Common myeloid progenitor, CD34-positive (primary cell): ENCODE measurements around the gene ZCCHC7.

Source experiments
- CTCF ChIA-PET: fragments of 350-600 bp; sonication (Branson Sonifier 250); formaldehyde crosslinking; loops from one replicate; lab custom pipeline; 2021; ENCODE audit warnings: antibody characterized with exemption; lab: Charles Lee
- POLR2A ChIA-PET: fragments of 350-600 bp; sonication (Branson Sonifier 250); formaldehyde crosslinking; loops from one replicate; lab custom pipeline; 2021; ENCODE audit warnings: antibody characterized with exemption; lab: Charles Lee
- DNase-seq, 3 donors: peaks; one replicate each; pipeline versions ENCODE4 v3.0.0 to v3.0.0-alpha.2; 2013
- H3K27ac ChIP-seq, 2 experiments: 1 replicate in 1 of 2; 2 replicates in 1 of 2; pipeline ENCODE4 v1.7.0; 2013; ENCODE audit warnings: inconsistent platforms in 2 of 2, low read length in 2 of 2, mild to moderate bottlenecking in 2 of 2, low read depth in 1 of 2, moderate library complexity in 1 of 2; ENCODE audit not compliant: severe bottlenecking in 2 of 2, insufficient read depth in 1 of 2, poor library complexity in 1 of 2
- H3K27me3 ChIP-seq, 5 experiments: replicated peaks in 2 of 5; 1 replicate in 3 of 5; 2 replicates in 2 of 5; pipeline versions ENCODE4 v1.6.1 to v1.7.0; 2013; ENCODE audit warnings: low read length in 4 of 5, mild to moderate bottlenecking in 2 of 5, moderate library complexity in 2 of 5, inconsistent platforms in 1 of 5; ENCODE audit not compliant: insufficient read depth in 5 of 5, control insufficient read depth in 4 of 5
- H3K36me3 ChIP-seq, 4 experiments: 1 replicate in 2 of 4; 2 replicates in 2 of 4; pipeline versions ENCODE4 v1.6.1 to v1.7.0; 2013; ENCODE audit warnings: low read length in 3 of 4, control low read depth in 1 of 4, mild to moderate bottlenecking in 1 of 4; ENCODE audit not compliant: control insufficient read depth in 4 of 4, insufficient read depth in 4 of 4
- H3K4me1 ChIP-seq, 4 experiments: 1 replicate in 3 of 4; 2 replicates in 1 of 4; pipeline versions ENCODE4 v1.6.1 to v1.7.1; 2013; ENCODE audit warnings: low read length in 3 of 4, mild to moderate bottlenecking in 3 of 4, control low read depth in 1 of 4, inconsistent platforms in 1 of 4, moderate library complexity in 1 of 4; ENCODE audit not compliant: control insufficient read depth in 4 of 4, insufficient read depth in 4 of 4; ENCODE audit errors: control extremely low read depth in 1 of 4
- H3K4me3 ChIP-seq, 7 experiments: 1 replicate in 4 of 7; 2 replicates in 3 of 7; pipeline versions ENCODE4 v1.5.1 to v1.7.0; 2013; ENCODE audit warnings: mild to moderate bottlenecking in 7 of 7, low read length in 6 of 7, moderate library complexity in 6 of 7, inconsistent platforms in 2 of 7, low read depth in 2 of 7, control low read depth in 1 of 7; ENCODE audit not compliant: insufficient read depth in 4 of 7, control insufficient read depth in 1 of 7; ENCODE audit errors: extremely low read depth in 1 of 7
- H3K9me3 ChIP-seq, 5 experiments: 1 replicate in 4 of 5; 2 replicates in 1 of 5; pipeline versions ENCODE4 v1.6.1 to v1.7.1; 2013; ENCODE audit warnings: low read length in 4 of 5, mild to moderate bottlenecking in 2 of 5, inconsistent platforms in 1 of 5, low read depth in 1 of 5, moderate library complexity in 1 of 5; ENCODE audit not compliant: control insufficient read depth in 4 of 5, insufficient read depth in 2 of 5; ENCODE audit errors: control extremely low read depth in 1 of 5
- WGBS: methylation state at CpG from one replicate; pipeline ENCODE4 v1.1.5; 2013; ENCODE audit not compliant: insufficient coverage; 5-methylcytosine and 5-hydroxymethylcytosine counted together

ZCCHC7 gene

GRCh38 chr9:37372839-37373238, 252.5 kb downstream of the ZCCHC7 start:
- Histone ChIP-seq H3K36me3 (no peaks in the 10 kb centered on the region), H3K9me3 (no peaks in the 10 kb centered on the region), H3K27me3 (no peaks in the 10 kb centered on the region), H3K27ac (no peak overlapping the region), H3K4me1 (peaks cover 0 to 4% (median 3%) of the 10 kb centered on the region in 4 experiments), H3K4me3 (no peak overlapping the region)
- ChIA-PET POLR2A (no interaction called here), CTCF (interaction anchor here (1.3 kb wide), 1 partner anchor 50 kb away, joined by 3 read pairs; no protein-coding TSS in a partner anchor)
- no peak for DNase-seq
- 100% methylated on average over 1 of the region's 3 CpGs for WGBS

GRCh38 chr9:37373621-37374020, 253.2 kb downstream of the ZCCHC7 start:
- WGBS: no CpG with 5 or more reads among the region's 1 CpG
- no peak for DNase-seq
- Histone ChIP-seq H3K27me3 (no peaks in the 10 kb centered on the region), H3K4me1 (peaks cover 0 to 4% (median 3%) of the 10 kb centered on the region in 4 experiments), H3K4me3 (no peak overlapping the region), H3K9me3 (no peaks in the 10 kb centered on the region), H3K36me3 (no peaks in the 10 kb centered on the region), H3K27ac (no peak overlapping the region)
- ChIA-PET CTCF (interaction anchor here (1.2 kb wide), 1 partner anchor 13 kb away, joined by 3 read pairs; no protein-coding TSS in a partner anchor), POLR2A (no interaction called here)

- H3K4me1 ChIP-seq: peaks cover 0 to 4% (median 3%) of the 10 kb centered on the region in 4 experiments
- H3K36me3 ChIP-seq: no peaks in the 10 kb centered on the region
- no peaks in the 10 kb centered on the region for H3K9me3 ChIP-seq
- POLR2A ChIA-PET: no interaction called here
- no peak overlapping the region for H3K4me3 ChIP-seq
- H3K27me3 ChIP-seq: no peaks in the 10 kb centered on the region
- CTCF ChIA-PET: no interaction called here
- WGBS: 100% methylated on average over 3 of the region's 6 CpGs
- H3K27ac ChIP-seq: no peak overlapping the region
- DNase-seq: peak; percentile 4 to 43 (median 25)
Measured at GRCh38 chr9:37374892-37375291, 254.5 kb downstream of the ZCCHC7 start.

GRCh38 chr9:37377688-37378612, 257.6 kb downstream of the ZCCHC7 start:
- Histone ChIP-seq H3K4me3 (no peak overlapping the region), H3K36me3 (no peaks in the 10 kb centered on the region), H3K9me3 (no peaks in the 10 kb centered on the region), H3K4me1 (no peaks in the 10 kb centered on the region), H3K27me3 (peaks cover 0 to 2% (median 0%) of the 10 kb centered on the region in 5 experiments), H3K27ac (no peak overlapping the region)
- CTCF ChIA-PET: interaction anchor here (1.1 to 1.3 kb wide), 2 partner anchors 9 to 10 kb away, joined by 3 to 4 read pairs; no protein-coding TSS in a partner anchor
- DNase-seq: no peak
- 93% methylated on average over 9 of the region's 13 CpGs for WGBS
- POLR2A ChIA-PET: no interaction called here

- WGBS: 98% methylated on average over 16 of the region's 19 CpGs
- Histone ChIP-seq H3K4me1 (no peaks in the 10 kb centered on the region), H3K36me3 (no peaks in the 10 kb centered on the region), H3K9me3 (no peaks in the 10 kb centered on the region), H3K27ac (no peak overlapping the region), H3K27me3 (peaks cover 0 to 2% (median 0%) of the 10 kb centered on the region in 5 experiments), H3K4me3 (no peak overlapping the region)
- no peak for DNase-seq
- ChIA-PET CTCF (no interaction called here), POLR2A (no interaction called here)
Measured at GRCh38 chr9:37378613-37379004, 258.2 kb downstream of the ZCCHC7 start.

GRCh38 chr9:37379835-37380234, 259.5 kb downstream of the ZCCHC7 start:
- H3K36me3 ChIP-seq: no peaks in the 10 kb centered on the region
- H3K27me3 ChIP-seq: peaks cover 0 to 2% (median 0%) of the 10 kb centered on the region in 5 experiments
- ChIA-PET POLR2A (no interaction called here), CTCF (no interaction called here)
- no peaks in the 10 kb centered on the region for H3K4me1 ChIP-seq
- DNase-seq: no peak
- no peak overlapping the region for H3K4me3 ChIP-seq
- H3K27ac ChIP-seq: no peak overlapping the region
- H3K9me3 ChIP-seq: no peaks in the 10 kb centered on the region
- WGBS: 100% methylated on average over 2 of the region's 2 CpGs

- POLR2A ChIA-PET: no interaction called here
- Histone ChIP-seq H3K9me3 (no peaks in the 10 kb centered on the region), H3K4me1 (no peaks in the 10 kb centered on the region), H3K4me3 (no peak overlapping the region), H3K27ac (no peak overlapping the region), H3K27me3 (peaks cover 0 to 2% (median 0%) of the 10 kb centered on the region in 5 experiments), H3K36me3 (no peaks in the 10 kb centered on the region)
- no CpG with 5 or more reads among the region's 9 CpGs for WGBS
- no peak for DNase-seq
- CTCF ChIA-PET: no interaction called here
Measured at GRCh38 chr9:37380570-37380969, 260.2 kb downstream of the ZCCHC7 start.
